ENCODE measurements around the gene AP3S2. TPM values are rescaled to one million over a fixed set of nuclear protein-coding genes. Genes with fewer than 3 reads are reported as not detected.

Gene AP3S2
- total RNA-seq, 4 donors from 2014 or later = 15.5 to 70.4 (median 28.4) TPM

DNA sequence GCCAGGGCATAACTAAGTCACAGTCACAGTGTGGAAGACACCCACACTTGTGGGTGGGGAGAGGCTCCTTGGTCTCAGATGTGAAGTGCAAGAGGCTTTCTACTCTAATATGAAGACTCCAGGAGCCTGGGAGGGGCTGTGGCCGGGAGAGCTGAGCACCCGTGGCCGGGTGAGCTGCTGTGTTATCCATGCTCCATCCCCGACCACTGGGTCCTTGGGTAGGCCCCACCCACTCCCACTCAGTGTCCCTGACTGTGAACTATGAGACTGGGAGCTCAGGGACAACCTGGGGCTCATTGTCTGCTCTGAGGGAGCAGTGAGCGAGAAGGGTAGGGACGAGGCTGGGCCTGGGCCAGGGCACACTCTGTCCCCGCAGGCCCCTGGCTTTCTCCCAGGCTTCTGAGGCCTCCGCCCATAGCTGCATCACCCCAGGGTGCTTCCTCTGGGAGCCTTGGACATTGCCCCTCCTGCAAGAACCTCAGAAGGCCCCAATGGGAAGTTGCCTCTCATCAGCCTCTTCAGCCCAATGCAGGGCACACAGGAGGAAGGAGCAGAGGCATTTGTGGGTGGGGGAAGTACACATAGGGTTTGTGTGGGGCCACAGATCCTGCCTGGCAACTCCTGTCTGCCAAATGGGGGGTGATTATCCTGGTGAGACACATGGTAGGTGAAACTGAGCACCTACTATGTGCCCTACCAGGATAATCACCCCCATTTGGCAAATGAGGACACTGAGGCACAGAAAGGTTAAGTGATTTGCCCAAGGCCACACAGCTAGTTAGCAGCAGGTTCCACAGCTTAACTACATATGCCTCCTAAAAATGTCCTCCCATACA is 81.6 kb downstream of the AP3S2 start:
- no peaks in the 10 kb centered on the region for H3K36me3 ChIP-seq
- WGBS = 33% methylated on average over 8 of the region's 8 CpGs
- TF ChIP-seq, protein P1, sequence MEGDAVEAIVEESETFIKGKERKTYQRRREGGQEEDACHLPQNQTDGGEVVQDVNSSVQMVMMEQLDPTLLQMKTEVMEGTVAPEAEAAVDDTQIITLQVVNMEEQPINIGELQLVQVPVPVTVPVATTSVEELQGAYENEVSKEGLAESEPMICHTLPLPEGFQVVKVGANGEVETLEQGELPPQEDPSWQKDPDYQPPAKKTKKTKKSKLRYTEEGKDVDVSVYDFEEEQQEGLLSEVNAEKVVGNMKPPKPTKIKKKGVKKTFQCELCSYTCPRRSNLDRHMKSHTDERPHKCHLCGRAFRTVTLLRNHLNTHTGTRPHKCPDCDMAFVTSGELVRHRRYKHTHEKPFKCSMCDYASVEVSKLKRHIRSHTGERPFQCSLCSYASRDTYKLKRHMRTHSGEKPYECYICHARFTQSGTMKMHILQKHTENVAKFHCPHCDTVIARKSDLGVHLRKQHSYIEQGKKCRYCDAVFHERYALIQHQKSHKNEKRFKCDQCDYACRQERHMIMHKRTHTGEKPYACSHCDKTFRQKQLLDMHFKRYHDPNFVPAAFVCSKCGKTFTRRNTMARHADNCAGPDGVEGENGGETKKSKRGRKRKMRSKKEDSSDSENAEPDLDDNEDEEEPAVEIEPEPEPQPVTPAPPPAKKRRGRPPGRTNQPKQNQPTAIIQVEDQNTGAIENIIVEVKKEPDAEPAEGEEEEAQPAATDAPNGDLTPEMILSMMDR (IDR thresholded peaks at IDR 0.05) = no peak
- TF ChIP-seq POLR2AphosphoS5 (IDR thresholded peaks at IDR 0.05) = peak in 2 of 3 donors; percentile 39 to 91
- peak overlapping the region; percentile 89 for H3K27ac ChIP-seq
- peak overlapping the region; percentile 59 for H3K4me3 ChIP-seq
- peaks cover 59% of the 10 kb centered on the region for H3K4me1 ChIP-seq
- peaks cover 10% of the 10 kb centered on the region for H3K27me3 ChIP-seq
- no peaks in the 10 kb centered on the region for H3K9me3 ChIP-seq
- DNase-seq (ENCODE audit: low spot score in 2 of 2) = peak; percentile 88 to 93

DNA sequence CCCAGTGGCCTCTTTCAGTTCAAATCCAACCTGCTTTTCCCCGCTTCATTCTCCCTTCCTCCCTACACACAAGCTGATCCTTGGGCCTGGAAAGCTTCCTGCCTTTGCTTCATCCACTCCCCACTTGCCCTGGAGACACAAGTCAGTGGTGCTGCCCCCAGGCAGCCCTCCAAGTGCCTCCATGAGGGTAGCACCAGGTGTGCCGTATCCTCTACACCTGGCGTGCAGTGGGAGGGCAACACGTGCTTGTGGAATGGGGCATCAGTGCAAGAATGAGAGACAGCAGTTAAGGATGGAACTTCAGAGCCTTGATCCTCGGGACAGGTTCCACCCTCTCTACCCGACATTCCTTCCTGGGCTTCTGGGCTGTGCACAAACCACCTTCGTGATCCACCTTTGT is 83.0 kb downstream of the AP3S2 start:
- Histone ChIP-seq H3K36me3 (peaks cover 6% of the 10 kb centered on the region), H3K4me3 (no peak overlapping the region), H3K9me3 (no peaks in the 10 kb centered on the region), H3K4me1 (peaks cover 59% of the 10 kb centered on the region), H3K27me3 (peaks cover 10% of the 10 kb centered on the region), H3K27ac (peak overlapping the region; percentile 80)
- 96% methylated on average over 7 of the region's 7 CpGs for whole genome bisulfite sequencing
- peak in 1 of 2 donors; percentile 52 for DNase-seq (ENCODE audit: low spot score in 2 of 2)
- TF ChIP-seq POLR2AphosphoS5 (IDR thresholded peaks at IDR 0.05) = no peak
- TF ChIP-seq, protein P1 (IDR thresholded peaks at IDR 0.05) = no peak
- no peak for TF ChIP-seq EP300 (IDR thresholded peaks at IDR 0.05)
- no peak for TF ChIP-seq POLR2A (IDR thresholded peaks at IDR 0.05)

DNA sequence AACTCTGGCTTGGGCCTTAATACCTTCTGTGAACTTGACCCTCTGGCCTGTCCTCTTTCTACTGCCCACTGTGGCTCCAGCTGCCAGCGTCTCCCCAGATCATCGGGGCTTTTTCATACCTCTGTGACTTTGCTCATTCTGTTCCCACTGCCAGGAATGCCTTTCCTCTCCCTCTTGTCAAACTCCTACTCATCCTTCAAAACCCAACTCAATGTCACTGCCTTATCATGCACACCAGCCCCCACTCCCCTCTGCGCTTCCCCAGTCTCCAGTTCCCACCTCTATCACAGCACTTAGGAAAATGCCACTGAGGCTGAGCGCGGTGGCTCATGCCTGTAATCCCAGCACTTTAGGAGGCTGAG is 84.0 kb downstream of the AP3S2 start:
- TF ChIP-seq, protein P1 (IDR thresholded peaks at IDR 0.05) = no peak
- TF ChIP-seq POLR2A (IDR thresholded peaks at IDR 0.05) (no peak), POLR2AphosphoS5 (IDR thresholded peaks at IDR 0.05) (no peak), EP300 (IDR thresholded peaks at IDR 0.05) (no peak)
- WGBS = 100% methylated on average over 5 of the region's 5 CpGs
- peaks cover 10% of the 10 kb centered on the region for H3K27me3 ChIP-seq
- no peak overlapping the region for H3K4me3 ChIP-seq
- H3K9me3 ChIP-seq = no peaks in the 10 kb centered on the region
- DNase-seq (ENCODE audit: low spot score in 2 of 2) = no peak
- peaks cover 51% of the 10 kb centered on the region for H3K4me1 ChIP-seq
- H3K27ac ChIP-seq = no peak overlapping the region
- peaks cover 17% of the 10 kb centered on the region for H3K36me3 ChIP-seq

DNA sequence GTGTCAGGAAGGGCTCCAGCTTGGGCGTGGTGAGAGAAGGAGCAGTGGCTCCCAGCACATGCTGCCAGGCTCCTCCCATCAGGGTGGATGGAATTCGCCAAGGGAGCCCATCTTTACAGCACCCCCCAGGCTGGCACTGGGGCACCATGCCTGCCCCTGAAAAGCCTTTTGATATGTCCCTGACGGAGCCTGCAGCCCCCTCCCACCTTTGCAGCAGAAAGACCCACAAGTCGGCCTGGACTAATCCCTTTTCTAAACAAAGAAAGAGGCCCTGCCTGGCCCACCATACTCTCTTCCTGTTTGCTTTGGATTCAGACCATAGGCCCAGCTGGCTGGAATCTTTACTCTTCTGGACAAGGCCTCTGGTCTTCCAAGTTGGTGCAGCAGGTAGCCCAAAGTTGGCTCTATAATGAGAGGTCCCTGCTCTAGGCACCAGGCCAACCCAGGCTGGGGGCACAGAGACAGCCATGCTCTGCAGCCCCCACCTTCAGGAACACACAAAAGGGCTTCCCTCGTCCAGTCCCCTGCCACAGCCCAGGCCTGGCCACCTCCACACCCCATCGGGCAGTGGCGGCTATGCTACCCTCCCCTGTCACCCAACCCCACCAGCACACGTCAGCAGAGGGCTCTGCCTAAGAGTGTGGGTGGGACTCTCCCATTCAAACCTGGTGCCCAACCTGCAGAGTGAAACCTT is 84.6 kb downstream of the AP3S2 start:
- 100% methylated on average over 4 of the region's 8 CpGs for WGBS
- Histone ChIP-seq H3K36me3 (peaks cover 20% of the 10 kb centered on the region), H3K4me3 (no peak overlapping the region), H3K27me3 (peaks cover 5% of the 10 kb centered on the region), H3K4me1 (peaks cover 46% of the 10 kb centered on the region), H3K9me3 (no peaks in the 10 kb centered on the region), H3K27ac (peak overlapping the region; percentile 2)
- TF ChIP-seq EP300 (IDR thresholded peaks at IDR 0.05) = no peak
- TF ChIP-seq POLR2A (IDR thresholded peaks at IDR 0.05) = no peak
- peak in 1 of 2 donors; percentile 49 for DNase-seq (ENCODE audit: low spot score in 2 of 2)

DNA sequence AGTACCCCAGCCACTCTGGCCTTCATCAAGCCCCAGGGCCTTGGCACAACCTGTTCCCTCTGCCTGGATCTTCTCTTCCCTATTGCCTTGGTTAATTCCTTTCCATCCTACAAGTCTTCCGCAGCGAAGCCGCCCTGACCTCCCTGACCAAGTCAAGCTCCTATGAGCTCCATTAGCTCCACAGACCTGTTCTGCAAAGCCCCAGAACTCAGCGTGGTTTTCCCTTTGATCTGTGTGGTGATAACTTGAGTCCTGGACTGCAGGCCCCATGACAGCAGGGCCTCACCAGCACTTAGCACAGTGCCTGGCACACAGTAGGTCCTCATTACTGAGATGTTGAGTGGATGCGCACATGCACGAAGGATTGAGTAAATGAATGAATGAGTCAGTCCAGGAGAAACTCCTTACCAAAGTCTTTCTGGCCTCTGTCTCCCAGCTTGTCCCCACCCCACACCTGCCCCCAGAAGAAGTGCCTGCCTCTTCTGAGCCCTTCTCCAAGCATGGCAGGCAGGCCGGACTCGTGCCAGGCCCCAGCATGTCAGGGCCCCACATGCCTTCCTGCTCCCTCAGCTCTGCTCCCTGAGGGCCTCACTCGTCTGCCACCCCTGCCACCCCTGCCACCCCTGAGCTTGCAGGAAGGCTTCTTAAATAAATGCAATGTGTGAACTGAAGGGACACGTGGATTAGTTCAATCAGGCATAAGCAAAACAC is 85.5 kb downstream of the AP3S2 start:
- Histone ChIP-seq H3K4me1 (peaks cover 44% of the 10 kb centered on the region), H3K27me3 (no peaks in the 10 kb centered on the region), H3K27ac (no peak overlapping the region), H3K4me3 (no peak overlapping the region), H3K9me3 (no peaks in the 10 kb centered on the region), H3K36me3 (peaks cover 29% of the 10 kb centered on the region)
- TF ChIP-seq EP300 (IDR thresholded peaks at IDR 0.05) (no peak), POLR2A (IDR thresholded peaks at IDR 0.05) (no peak), POLR2AphosphoS5 (IDR thresholded peaks at IDR 0.05) (no peak)
- TF ChIP-seq, protein P1 (IDR thresholded peaks at IDR 0.05) = no peak
- WGBS = 71% methylated on average over 10 of the region's 10 CpGs
- DNase-seq (ENCODE audit: low spot score in 2 of 2) = peak in 1 of 2 donors; percentile 51

All from suprapubic skin (tissue), 4 donors.